GM12873 (cell line): Measurements from ENCODE around the gene KRT74.

Experiments
- TF ChIP-seq, protein P1 (sequence below): IDR thresholded peaks from 2 replicates; pipeline ENCODE4 v1.5.1; 2012; ENCODE audit warnings: low read depth, mild to moderate bottlenecking, moderate library complexity, low read length, control low read depth; ENCODE audit not compliant: insufficient read depth; ENCODE audit errors: missing control alignments

Gene KRT74

DNA sequence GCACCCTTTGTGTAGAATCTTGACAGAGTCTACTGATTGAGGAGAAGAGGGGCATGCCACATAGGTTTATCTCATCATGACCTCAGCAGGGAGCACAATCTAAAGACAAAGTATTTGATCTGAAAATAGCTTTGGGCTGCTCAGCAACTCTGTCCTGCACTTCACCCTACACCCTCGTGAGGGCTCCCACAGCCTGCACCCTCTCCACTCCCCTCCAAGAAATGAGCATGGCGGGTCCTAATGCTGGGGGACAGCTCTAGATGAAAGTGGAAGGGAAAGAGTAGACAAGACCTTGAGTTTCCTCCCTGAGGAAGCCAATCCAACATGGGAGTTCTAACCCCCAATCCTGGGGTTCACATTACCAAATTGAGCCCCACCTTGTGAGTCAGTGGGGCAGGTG is 42.7 kb downstream of the KRT74 start:
- TF ChIP-seq, protein P1, sequence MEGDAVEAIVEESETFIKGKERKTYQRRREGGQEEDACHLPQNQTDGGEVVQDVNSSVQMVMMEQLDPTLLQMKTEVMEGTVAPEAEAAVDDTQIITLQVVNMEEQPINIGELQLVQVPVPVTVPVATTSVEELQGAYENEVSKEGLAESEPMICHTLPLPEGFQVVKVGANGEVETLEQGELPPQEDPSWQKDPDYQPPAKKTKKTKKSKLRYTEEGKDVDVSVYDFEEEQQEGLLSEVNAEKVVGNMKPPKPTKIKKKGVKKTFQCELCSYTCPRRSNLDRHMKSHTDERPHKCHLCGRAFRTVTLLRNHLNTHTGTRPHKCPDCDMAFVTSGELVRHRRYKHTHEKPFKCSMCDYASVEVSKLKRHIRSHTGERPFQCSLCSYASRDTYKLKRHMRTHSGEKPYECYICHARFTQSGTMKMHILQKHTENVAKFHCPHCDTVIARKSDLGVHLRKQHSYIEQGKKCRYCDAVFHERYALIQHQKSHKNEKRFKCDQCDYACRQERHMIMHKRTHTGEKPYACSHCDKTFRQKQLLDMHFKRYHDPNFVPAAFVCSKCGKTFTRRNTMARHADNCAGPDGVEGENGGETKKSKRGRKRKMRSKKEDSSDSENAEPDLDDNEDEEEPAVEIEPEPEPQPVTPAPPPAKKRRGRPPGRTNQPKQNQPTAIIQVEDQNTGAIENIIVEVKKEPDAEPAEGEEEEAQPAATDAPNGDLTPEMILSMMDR: no peak

DNA sequence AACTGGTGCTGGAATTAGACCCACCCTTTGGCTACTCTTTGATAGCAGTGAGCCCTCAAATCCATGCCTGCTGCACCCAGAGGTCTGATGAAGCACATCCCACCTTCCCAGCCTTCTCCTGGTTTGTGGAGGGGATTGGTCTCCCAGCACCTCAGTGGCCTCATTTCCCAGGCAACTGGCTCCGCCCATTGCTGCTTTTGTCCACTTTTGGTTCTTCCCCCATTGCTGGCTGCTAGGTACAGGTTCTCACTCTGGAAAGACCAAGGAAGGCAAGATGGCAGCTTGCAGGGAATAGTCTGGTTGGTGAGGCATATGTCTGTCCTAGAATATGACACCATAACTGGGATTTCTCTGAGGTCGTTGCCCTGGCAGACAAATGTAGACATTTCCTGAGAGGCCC is 43.3 kb downstream of the KRT74 start:
- TF ChIP-seq, protein P1: no peak

DNA sequence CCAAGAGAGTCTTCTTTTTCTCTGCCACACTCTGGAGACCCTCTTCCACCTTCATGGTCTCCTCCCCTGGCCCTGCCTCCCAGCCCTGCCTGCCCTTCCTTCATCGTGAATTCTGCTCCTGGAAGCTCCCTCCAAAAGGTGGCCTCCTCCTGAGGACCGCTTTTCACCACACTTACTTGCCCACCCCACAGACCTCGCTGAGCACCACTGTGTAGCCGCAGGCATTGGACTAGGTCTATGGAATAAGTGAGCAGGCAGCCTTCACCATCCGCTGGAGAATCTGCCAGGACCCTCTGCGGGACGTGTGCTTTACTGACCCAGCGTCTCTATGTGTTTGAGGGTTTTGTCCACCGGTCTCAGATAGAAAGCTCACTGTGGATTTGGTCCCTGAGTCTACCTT is 43.8 kb downstream of the KRT74 start:
- TF ChIP-seq, protein P1: no peak

DNA sequence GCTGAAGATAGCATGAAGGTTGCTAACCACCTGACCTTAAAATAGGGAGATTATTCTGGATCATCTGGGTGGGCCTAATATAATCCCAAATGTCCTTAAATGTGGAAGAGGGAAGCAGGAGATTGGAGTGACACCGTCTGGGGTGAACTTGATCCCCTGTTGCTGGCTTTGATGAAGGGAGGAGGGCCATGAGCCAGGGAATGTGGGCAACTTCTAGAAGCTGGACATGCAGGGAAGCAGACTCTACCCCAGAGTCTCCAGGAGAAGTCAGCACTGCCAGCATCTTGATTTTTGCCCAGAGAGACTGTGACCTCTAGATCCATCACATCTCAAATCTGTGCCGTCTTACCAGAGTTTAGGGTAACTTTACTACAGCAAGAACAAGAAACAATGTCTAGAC is 44.2 kb downstream of the KRT74 start:
- TF ChIP-seq, protein P1: no peak

DNA sequence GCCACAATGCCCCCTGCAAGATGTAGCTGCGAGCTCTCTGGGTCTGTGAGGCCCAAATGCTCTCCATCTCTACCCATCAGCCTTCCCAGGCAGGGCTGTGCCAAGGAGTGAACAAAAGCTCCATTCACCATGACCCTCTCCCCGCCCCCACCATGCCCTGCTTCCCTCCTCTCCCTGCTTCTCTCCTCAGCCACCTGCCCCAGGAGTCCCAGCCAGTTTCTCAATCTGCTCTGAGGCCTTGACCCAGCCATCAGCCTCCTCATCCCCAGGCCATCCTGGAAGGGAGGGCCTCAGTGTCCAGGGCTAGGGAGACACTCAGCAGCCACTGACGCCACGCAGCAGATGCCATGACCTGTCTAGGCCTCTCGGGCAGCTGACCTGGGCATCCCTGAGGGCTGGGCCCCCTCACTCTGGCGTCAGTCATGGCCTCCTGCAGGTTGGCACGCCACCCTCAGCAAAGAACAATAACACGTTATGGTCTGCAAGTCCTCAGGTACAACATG is 45.0 kb downstream of the KRT74 start:
- TF ChIP-seq, protein P1: no peak

DNA sequence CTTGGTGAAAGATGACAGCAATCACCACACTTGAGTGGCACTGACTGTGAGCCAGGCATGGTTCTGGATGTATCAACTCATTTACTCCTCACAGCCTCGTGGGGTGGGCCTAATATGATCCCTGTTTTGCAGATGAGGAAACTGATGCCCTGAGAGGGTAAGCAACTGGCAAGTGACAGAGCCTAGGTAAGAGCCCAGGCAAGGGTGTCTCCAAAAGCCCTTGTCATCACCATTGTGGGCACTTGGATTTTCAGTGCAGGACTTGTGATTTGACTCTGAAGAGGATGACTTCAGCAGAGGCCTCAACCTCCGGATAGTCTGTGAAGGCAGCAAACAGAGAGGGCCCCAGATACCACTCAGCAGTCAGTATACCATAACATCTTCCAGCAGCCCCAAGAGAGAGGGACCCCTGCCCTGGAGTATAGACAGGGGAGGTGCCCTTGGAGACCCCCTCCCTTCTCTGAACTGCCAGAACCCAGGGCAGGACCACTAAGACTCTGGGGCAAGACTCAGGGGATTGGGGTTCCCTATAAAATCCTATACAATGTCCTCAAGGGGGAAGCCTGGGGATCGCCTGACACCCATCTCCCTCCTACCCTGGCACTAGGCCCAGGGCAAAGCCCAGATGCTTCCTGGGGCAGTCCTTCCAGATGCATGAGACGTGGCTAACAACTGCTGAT is 46.4 kb downstream of the KRT74 start:
- TF ChIP-seq, protein P1: no peak

DNA sequence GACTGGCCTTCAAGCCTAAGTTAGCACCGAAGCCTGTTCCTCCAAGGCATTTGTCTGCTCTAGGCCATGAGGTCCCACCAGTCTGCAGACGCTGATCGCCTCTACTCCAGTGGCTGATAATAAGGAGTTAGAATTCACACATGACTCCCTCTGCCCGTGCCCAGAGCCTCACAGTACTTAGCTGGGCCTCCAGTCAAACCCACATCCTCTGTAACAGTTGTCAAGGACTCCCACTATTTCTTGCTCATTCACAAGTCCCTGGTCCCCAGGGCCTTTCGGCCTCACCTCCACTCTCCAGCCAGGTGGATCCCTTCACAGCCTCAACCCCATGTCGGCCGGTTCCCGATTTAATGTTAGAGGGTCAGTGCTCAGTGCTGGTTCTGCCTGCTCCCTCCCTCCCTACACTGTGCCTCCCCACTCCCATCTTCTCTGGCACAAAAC is 47.1 kb downstream of the KRT74 start:
- TF ChIP-seq, protein P1: no peak
